Measurements from ENCODE around the gene RALGDS. TPM values are rescaled to one million over a fixed set of nuclear protein-coding genes. Genes with fewer than 3 reads are reported as not detected.

RALGDS gene
- total and polyA plus RNA-seq, 11 donors = 17.8 to 70.1 (median 25.8) TPM

DNA sequence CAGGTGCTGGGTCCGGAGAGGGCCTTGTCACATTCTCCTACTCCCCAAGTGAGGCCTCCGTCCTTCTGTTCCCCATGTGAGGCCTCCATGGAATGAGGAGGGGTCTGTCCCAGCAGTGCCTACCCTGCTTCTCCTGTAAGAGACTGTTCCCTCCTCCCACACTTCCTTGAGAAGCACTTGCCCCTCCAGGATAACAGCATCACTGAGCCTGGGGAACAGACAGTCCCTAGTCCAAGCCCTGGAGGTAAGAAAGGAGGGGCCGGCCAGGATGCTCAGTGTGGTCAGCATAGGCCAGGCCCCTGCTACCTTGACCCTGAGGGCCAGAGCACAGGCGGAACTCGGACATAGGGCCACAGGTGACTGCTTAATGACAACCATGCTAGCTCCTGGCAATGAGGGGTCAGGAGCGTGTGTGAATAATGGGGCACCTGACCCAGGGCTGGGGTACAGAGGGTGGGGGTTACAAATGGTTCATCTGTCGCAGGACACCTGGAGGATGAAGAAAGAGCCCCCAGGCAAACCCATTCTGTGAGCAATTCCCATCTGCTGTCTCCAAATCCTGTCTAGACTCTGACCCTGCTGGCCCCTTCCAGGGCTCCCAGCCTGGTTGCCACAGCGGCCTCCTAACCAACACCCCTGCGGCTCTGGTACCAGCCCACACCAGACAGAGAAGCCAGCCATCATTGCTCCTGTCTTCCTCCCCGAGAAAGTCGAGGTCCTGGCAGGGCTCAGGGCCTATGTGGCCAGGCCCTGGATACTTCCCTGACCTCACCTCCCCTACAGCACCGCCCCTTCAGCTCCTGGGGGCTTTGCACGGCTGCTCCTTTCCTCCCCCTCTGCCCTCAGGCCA lies 20.3 kb downstream of the RALGDS start:
- Histone ChIP-seq H3K36me3 (peaks cover 11 to 94% (median 83%) of the 10 kb centered on the region in 9 donors), H3K4me3 (no peak overlapping the region), H3K9me3 (peaks cover 0 to 15% (median 9%) of the 10 kb centered on the region in 12 donors), H3K27me3 (no peaks in the 10 kb centered on the region), H3K4me1 (peaks cover 0 to 3% (median 0%) of the 10 kb centered on the region in 12 donors), H3K27ac (no peak overlapping the region)
- peak in 1 of 5 donors; percentile 16 for DNase-seq
- TF ChIP-seq CTCF (IDR thresholded peaks at IDR 0.05) = no peak
- WGBS, 4 donors = 84 to 94% (median 89%) methylated on average over 13 of the region's 13 CpGs
- ATAC-seq = no peak
- intact Hi-C loops (cut with DNase I) = loop anchor here in 3 of 10 donors (5.0 kb wide), 3 partner anchors 53 to 63 kb away; no protein-coding TSS in a partner anchor

- Histone ChIP-seq H3K36me3 (peaks cover 11 to 89% (median 77%) of the 10 kb centered on the region in 9 donors), H3K9me3 (peaks cover 0 to 23% (median 12%) of the 10 kb centered on the region in 12 donors), H3K4me1 (peaks cover 0 to 3% (median 0%) of the 10 kb centered on the region in 12 donors), H3K27ac (no peak overlapping the region), H3K27me3 (no peaks in the 10 kb centered on the region), H3K4me3 (no peak overlapping the region)
- WGBS, 4 donors = 89 to 93% (median 92%) methylated on average over 12 of the region's 12 CpGs
- intact Hi-C loops (cut with DNase I) = loop anchor here in 4 of 10 donors (5.0 kb wide), 3 partner anchors 53 to 63 kb away; no protein-coding TSS in a partner anchor
- DNase-seq = peak in 2 of 5 donors; percentile 3 to 60
- TF ChIP-seq CTCF (IDR thresholded peaks at IDR 0.05) (no peak), POLR2A (IDR thresholded peaks at IDR 0.05) (no peak)
- no peak for ATAC-seq
Measured at GRCh38 chr9:133099726-133100505, 21.1 kb downstream of the RALGDS start.

DNA sequence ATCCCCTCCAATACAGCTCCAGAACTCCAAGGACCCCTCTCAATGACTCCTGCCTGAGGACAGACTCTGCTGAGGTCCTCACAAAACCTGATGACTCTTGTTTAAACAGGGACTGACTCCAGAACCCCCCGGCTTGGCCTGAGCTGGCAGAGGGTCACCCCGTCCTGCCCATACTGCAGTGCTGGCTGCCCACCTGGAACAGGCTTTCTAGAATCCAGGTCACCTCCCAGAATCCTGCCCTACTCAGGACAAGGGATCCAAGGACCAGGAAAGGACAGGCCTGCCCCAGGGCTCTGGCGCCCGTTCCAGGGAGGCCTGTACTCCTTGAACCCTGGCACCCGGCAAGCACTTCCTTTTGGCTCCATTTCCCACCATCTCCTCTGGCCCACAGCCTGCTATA lies 22.2 kb downstream of the RALGDS start:
- no peak for TF ChIP-seq POLR2A (IDR thresholded peaks at IDR 0.05)
- no peak for TF ChIP-seq CTCF (IDR thresholded peaks at IDR 0.05)
- Histone ChIP-seq H3K27me3 (no peaks in the 10 kb centered on the region), H3K4me1 (peaks cover 0 to 3% (median 0%) of the 10 kb centered on the region in 12 donors), H3K9me3 (peaks cover 0 to 26% (median 14%) of the 10 kb centered on the region in 12 donors), H3K27ac (no peak overlapping the region), H3K4me3 (no peak overlapping the region), H3K36me3 (peaks cover 11 to 79% (median 66%) of the 10 kb centered on the region in 9 donors)
- ATAC-seq (no peak), DNase-seq (no peak)
- WGBS, 4 donors = 89 to 98% (median 93%) methylated on average over 5 of the region's 5 CpGs
- intact Hi-C loops (cut with DNase I) = loop anchor here in 1 of 10 donors (5.0 kb wide), 1 partner anchor 52 kb away; no protein-coding TSS in a partner anchor
